Prostate gland (tissue), 2 donors: ENCODE results near the gene CD82. TPM values are rescaled to one million over a fixed set of nuclear protein-coding genes. Genes with fewer than 3 reads are reported as not detected.
A peak's percentile ranks its signal among the peaks of the same experiment; 100 is the strongest.

Source experiments
- DNase-seq: peaks from one replicate; pipeline ENCODE4 v3.0.0-alpha.2; 2019; ENCODE audit warnings: low spot score
- H3K27ac ChIP-seq, 2 donors: fragments of 200-600 bp; sonication (generic); 2 replicates each; pipeline ENCODE4 v1.5.1; 2017 to 2019
- H3K27me3 ChIP-seq: fragments of 200-600 bp; sonication (generic); replicated peaks from 2 replicates; pipeline ENCODE4 v1.5.1; 2019; ENCODE audit not compliant: insufficient read depth
- H3K36me3 ChIP-seq, 2 donors: fragments of 200-600 bp; sonication (generic); 1 replicate in 1 of 2; 2 replicates in 1 of 2; pipeline versions ENCODE4 v1.5.1 to v1.8.1; 2017 to 2019
- H3K4me1 ChIP-seq: fragments of 200-600 bp; sonication (generic); replicated peaks from 2 replicates; pipeline ENCODE4 v1.5.1; 2019
- H3K4me3 ChIP-seq, 2 donors: fragments of 200-600 bp; sonication (generic); 2 replicates each; pipeline ENCODE4 v1.5.1; 2017 to 2019
- H3K9me3 ChIP-seq: fragments of 200-600 bp; sonication (generic); 2 replicates; pipeline ENCODE4 v1.5.1; 2017
- POLR2A ChIP-seq: fragments of 450-650 bp; IDR thresholded peaks from one replicate; pipeline ENCODE4 v1.6.1; 2016; ENCODE audit warnings: antibody characterized with exemption, mild to moderate bottlenecking
- POLR2AphosphoS5 ChIP-seq: sonication (generic); formaldehyde crosslinking; IDR thresholded peaks from one replicate; pipeline ENCODE4 v1.6.1; 2017; ENCODE audit warnings: antibody characterized with exemption
- WGBS: methylation state at CpG from one replicate; pipeline ENCODE4 v1.1.5; 2018; 5-methylcytosine and 5-hydroxymethylcytosine counted together
- intact Hi-C: fragments of 100-400 bp; cut with DNase I; formaldehyde crosslinking; loops from one replicate; pipeline ENCODE4 v1.14.2; 2022
- total RNA-seq, 2 donors: library from RNA; depleted of rRNA; stranded (reverse); fragments of >200 nt; gene quantifications; one replicate each; pipeline ENCODE4 v1.1.0, GENCODE V29; 2016
- TF ChIP-seq, protein P1 (sequence below), 4 experiments: fragments of 200-600 bp in 2 of 4; fragments of 450-650 bp in 2 of 4; sonication (generic) in 2 of 4; IDR thresholded peaks; 1 replicate in 3 of 4; 2 replicates in 1 of 4; pipeline ENCODE4 v1.5.1; 2016 to 2019; ENCODE audit warnings: antibody characterized with exemption in 4 of 4, mild to moderate bottlenecking in 2 of 4, moderate library complexity in 2 of 4

The CD82 gene
- total RNA-seq, 2 donors from 2014 or later: 35.1 to 54.6 TPM

DNA sequence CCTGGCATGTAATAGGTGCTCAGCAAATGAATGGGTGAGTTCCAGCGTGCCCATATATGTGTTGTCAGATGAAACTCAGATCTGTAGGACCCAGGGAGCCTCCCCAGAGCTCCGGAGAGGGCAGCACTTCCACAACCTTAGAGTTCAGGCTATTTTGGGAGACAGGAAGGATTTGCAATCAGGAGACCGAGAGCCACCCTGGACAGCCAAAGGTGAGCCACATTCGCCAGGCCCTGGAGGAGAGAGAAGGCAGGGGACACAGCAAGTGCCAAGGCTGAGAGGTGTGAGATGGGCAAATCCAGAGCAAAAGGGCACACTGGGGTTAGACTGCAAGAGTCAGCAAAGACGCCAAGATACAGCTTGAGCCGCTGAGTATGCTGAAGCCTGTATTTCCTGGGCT lies 66.4 kb downstream of the CD82 start:
- no peak for DNase-seq
- no peaks in the 10 kb centered on the region for H3K4me1 ChIP-seq
- no peaks in the 10 kb centered on the region for H3K9me3 ChIP-seq
- no peak for TF ChIP-seq POLR2AphosphoS5
- TF ChIP-seq POLR2A: no peak
- TF ChIP-seq, protein P1, sequence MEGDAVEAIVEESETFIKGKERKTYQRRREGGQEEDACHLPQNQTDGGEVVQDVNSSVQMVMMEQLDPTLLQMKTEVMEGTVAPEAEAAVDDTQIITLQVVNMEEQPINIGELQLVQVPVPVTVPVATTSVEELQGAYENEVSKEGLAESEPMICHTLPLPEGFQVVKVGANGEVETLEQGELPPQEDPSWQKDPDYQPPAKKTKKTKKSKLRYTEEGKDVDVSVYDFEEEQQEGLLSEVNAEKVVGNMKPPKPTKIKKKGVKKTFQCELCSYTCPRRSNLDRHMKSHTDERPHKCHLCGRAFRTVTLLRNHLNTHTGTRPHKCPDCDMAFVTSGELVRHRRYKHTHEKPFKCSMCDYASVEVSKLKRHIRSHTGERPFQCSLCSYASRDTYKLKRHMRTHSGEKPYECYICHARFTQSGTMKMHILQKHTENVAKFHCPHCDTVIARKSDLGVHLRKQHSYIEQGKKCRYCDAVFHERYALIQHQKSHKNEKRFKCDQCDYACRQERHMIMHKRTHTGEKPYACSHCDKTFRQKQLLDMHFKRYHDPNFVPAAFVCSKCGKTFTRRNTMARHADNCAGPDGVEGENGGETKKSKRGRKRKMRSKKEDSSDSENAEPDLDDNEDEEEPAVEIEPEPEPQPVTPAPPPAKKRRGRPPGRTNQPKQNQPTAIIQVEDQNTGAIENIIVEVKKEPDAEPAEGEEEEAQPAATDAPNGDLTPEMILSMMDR (IDR thresholded peaks at IDR 0.05): no peak
- H3K27me3 ChIP-seq: no peaks in the 10 kb centered on the region
- no peaks in the 10 kb centered on the region for H3K36me3 ChIP-seq
- 82% methylated on average over 6 of the region's 6 CpGs for WGBS
- H3K27ac ChIP-seq: no peak overlapping the region
- no peak overlapping the region for H3K4me3 ChIP-seq
- intact Hi-C loops: no loop called here

DNA sequence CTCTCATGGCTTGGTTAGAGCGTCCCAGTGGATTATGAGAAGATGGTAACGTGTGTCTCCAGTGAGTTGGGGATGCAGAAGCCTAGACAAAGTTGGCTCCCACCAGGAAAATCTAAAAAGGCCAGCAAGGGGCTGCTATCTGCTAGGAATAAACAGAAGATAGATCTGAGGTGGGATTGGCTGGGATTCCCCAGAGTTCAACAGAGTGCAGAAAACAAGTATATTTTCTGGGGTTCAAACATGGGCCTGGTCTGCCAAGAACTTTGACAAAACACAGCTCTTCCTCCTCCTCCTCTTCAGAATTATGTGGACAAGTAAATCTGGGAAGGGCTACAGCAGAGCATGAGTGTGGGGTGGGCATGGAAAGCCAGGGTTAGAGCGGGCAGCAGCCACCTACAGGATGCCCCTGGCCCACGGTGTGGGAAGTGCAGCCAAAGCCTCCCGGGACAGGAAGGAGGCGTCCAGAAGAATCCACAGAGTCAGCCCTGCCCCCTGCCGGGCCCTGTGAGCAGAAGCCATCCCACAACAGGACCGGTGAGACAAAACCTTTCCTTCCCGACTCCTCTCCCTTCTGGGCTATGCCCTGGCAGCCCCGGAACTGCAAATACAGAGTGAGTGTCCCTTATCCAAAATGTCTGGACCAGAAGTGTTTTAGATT lies 67.1 kb downstream of the CD82 start:
- Histone ChIP-seq H3K4me1 (no peaks in the 10 kb centered on the region), H3K9me3 (no peaks in the 10 kb centered on the region), H3K27ac (no peak overlapping the region), H3K4me3 (no peak overlapping the region), H3K27me3 (no peaks in the 10 kb centered on the region), H3K36me3 (no peaks in the 10 kb centered on the region)
- DNase-seq: peak; percentile 7
- 51% methylated on average over 10 of the region's 10 CpGs for WGBS
- TF ChIP-seq POLR2A: no peak
- TF ChIP-seq, protein P1 (IDR thresholded peaks at IDR 0.05): peak in 2 of 4 experiments; percentile 35
- intact Hi-C loops: no loop called here

DNA sequence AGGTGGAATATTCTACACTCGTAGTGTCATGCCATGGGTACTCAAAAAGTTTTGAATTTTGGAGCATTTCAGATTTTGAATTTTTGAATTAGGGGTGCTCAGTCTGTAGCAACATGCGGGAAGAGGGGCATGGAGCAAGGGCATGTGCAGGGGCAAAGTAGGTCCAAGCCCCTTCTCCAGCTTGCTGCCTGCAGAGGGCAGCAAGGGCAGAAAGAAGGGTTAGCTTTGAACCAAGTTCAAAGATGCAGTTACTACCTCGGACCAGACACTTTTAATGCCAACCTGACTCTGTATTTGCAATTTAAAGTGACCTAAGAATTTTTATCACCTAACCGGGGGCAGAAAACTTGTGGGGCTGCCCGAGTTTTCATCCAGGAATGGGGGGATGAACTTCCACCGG lies 68.2 kb downstream of the CD82 start:
- Histone ChIP-seq H3K4me1 (no peaks in the 10 kb centered on the region), H3K27ac (no peak overlapping the region), H3K27me3 (no peaks in the 10 kb centered on the region), H3K4me3 (no peak overlapping the region), H3K36me3 (no peaks in the 10 kb centered on the region), H3K9me3 (no peaks in the 10 kb centered on the region)
- intact Hi-C loops: no loop called here
- TF ChIP-seq POLR2AphosphoS5 (no peak), POLR2A (no peak)
- TF ChIP-seq, protein P1 (IDR thresholded peaks at IDR 0.05): no peak
- 56% methylated on average over 6 of the region's 6 CpGs for WGBS
- DNase-seq: no peak

DNA sequence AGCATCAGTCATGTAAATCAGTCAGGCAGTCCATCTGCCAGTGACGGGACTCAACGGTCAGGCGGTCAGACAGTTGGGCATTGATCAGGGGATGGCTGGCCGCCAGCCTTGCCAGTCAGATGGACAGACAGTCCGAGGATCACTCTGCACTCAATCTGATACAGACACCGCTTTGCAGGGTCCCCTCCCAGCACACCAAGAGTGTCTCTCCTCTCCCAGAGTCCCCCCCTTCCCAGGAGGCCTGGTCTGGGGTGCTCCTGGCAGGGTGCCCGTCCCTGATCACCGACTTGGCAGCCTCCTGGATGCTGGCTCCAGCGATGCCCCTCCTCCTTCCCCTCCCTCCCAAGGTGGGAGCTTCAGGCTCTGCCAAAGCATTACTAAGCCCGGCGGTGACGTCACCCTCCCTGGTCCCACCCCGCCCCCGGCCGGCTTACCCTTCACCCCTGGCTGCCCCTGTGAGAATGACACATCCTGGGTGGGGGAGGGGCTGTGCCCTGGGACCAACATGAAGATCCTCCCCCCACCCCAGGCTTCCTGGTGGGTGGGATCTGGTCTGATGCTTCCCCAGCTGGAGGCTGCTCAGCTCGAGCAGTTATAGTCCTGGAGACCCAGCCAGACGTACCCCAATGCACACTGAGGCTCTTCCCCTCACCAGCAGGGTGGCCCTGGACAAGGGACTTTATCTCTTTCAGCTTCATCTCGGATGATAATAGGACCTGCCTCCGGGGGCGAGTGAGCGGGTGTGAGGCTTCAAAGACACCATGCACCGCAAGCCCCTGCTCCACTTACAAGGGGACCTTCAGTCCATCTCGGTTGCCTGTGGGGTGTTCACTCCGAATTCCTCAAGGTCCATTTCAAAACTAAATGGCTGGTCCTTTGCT lies 69.2 kb downstream of the CD82 start:
- intact Hi-C loops: no loop called here
- H3K36me3 ChIP-seq: no peaks in the 10 kb centered on the region
- no peak overlapping the region for H3K27ac ChIP-seq
- H3K4me3 ChIP-seq: no peak overlapping the region
- no peak for TF ChIP-seq POLR2A
- TF ChIP-seq, protein P1 (IDR thresholded peaks at IDR 0.05): no peak
- TF ChIP-seq POLR2AphosphoS5: no peak
- H3K9me3 ChIP-seq: no peaks in the 10 kb centered on the region
- DNase-seq: peak; percentile 5
- no peaks in the 10 kb centered on the region for H3K4me1 ChIP-seq
- 18% methylated on average over 24 of the region's 24 CpGs for WGBS
- no peaks in the 10 kb centered on the region for H3K27me3 ChIP-seq
